ENCODE measurements around the gene FOXRED1. TPM values are rescaled to one million over a fixed set of nuclear protein-coding genes. Genes with fewer than 3 reads are reported as not detected.

The FOXRED1 gene
- total RNA-seq, 1 donor from 2014 or later: 16.3 TPM

DNA sequence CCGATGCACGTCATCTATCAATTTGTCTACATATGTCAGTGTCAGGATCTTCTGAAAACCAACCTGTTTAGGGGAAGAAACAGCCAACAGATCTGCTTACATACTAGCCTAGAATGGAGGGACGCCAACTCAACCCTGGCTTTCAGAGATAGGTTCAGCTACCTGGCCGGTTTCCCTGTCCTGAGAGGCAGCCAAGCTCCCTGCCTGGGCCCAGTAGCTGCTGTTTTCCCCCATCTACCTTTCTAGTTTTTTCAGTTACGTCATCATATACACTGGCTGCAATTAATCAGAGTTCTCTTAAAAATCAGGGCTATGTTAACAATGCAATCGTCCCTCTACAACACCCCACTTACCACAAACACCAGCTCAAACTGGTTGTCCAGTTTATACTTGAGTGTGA lies 1.3 kb upstream of the FOXRED1 start:
- TF ChIP-seq EZH2 (IDR thresholded peaks at IDR 0.05; ENCODE audit: insufficient read depth, low read length) (no peak), CTCF (IDR thresholded peaks at IDR 0.05; ENCODE audit: insufficient read depth, low read depth, low read length) (no peak)
- Mint-ChIP-seq H3K36me3 (ENCODE audit: low read depth, unreplicated experiment) (peaks cover 18% of the 10 kb centered on the region), H3K4me3 (ENCODE audit: unreplicated experiment) (peak overlapping the region; percentile 90), H3K9me3 (ENCODE audit: unreplicated experiment) (no peaks in the 10 kb centered on the region), H3K4me1 (ENCODE audit: low read depth, unreplicated experiment) (peaks cover 25% of the 10 kb centered on the region), H3K27me3 (ENCODE audit: low read depth, unreplicated experiment) (no peaks in the 10 kb centered on the region), H3K27ac (ENCODE audit: unreplicated experiment) (peak overlapping the region; percentile 87)
- peak overlapping the region; percentile 98 for H3K9ac ChIP-seq (ENCODE audit: low read length)
- H3K27ac ChIP-seq (ENCODE audit: low read depth, low read length): peak overlapping the region; percentile 93
- peak overlapping the region; percentile 94 for H3K4me2 ChIP-seq (ENCODE audit: low read length)
- peaks cover 47% of the 10 kb centered on the region for H4K20me1 ChIP-seq (ENCODE audit: insufficient read depth, low read length)
- DNase-seq (ENCODE audit: low read depth) (no peak), FAIRE-seq (no peak)
- H3K9me3 ChIP-seq (ENCODE audit: insufficient read depth, low read depth, low read length): no peaks in the 10 kb centered on the region
- no peaks in the 10 kb centered on the region for H3K27me3 ChIP-seq (ENCODE audit: insufficient read depth, low read length)
- H3K4me3 ChIP-seq (ENCODE audit: insufficient read depth, low read depth, low read length): peak overlapping the region; percentile 97
- H3K36me3 ChIP-seq (ENCODE audit: insufficient read depth, low read length): peaks cover 49% of the 10 kb centered on the region
- peaks cover 50% of the 10 kb centered on the region for H3K79me2 ChIP-seq (ENCODE audit: insufficient read depth, low read length)
- peaks cover 19% of the 10 kb centered on the region for H3K4me1 ChIP-seq (ENCODE audit: insufficient read depth, low read length)
- no peak overlapping the region for H2AFZ ChIP-seq (ENCODE audit: low read depth, low read length)

DNA sequence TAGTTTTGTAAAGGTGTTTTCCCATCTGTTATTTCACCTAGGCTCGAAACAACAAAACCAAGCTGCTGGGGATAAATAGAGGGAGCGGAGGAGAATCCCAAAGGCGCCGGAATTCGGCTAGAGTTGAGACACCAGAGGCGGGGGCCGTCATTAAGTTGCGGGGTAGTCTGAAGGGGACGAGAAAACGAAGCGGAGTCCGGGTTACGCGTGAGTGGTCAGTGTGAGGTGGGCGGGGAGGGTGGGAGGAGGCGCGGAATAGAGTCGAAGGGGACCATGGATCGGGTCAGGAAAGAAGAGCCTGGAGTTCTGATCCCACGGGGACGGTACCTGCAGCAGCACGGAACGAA lies 620 bp upstream of the FOXRED1 start:
- no peak for TF ChIP-seq CTCF (IDR thresholded peaks at IDR 0.05; ENCODE audit: insufficient read depth, low read depth, low read length)
- no peak for TF ChIP-seq EZH2 (IDR thresholded peaks at IDR 0.05; ENCODE audit: insufficient read depth, low read length)
- FAIRE-seq (no peak), DNase-seq (ENCODE audit: low read depth) (no peak)
- Mint-ChIP-seq H3K27me3 (ENCODE audit: low read depth, unreplicated experiment) (no peaks in the 10 kb centered on the region), H3K4me3 (ENCODE audit: unreplicated experiment) (peak overlapping the region; percentile 90), H3K27ac (ENCODE audit: unreplicated experiment) (peak overlapping the region; percentile 87), H3K36me3 (ENCODE audit: low read depth, unreplicated experiment) (peaks cover 16% of the 10 kb centered on the region), H3K4me1 (ENCODE audit: low read depth, unreplicated experiment) (peaks cover 25% of the 10 kb centered on the region), H3K9me3 (ENCODE audit: unreplicated experiment) (no peaks in the 10 kb centered on the region)
- peak overlapping the region; percentile 93 for H3K27ac ChIP-seq (ENCODE audit: low read depth, low read length)
- H3K4me2 ChIP-seq (ENCODE audit: low read length): peak overlapping the region; percentile 94
- peak overlapping the region; percentile 98 for H3K9ac ChIP-seq (ENCODE audit: low read length)
- H3K79me2 ChIP-seq (ENCODE audit: insufficient read depth, low read length): peaks cover 50% of the 10 kb centered on the region
- peaks cover 42% of the 10 kb centered on the region for H3K36me3 ChIP-seq (ENCODE audit: insufficient read depth, low read length)
- no peaks in the 10 kb centered on the region for H3K27me3 ChIP-seq (ENCODE audit: insufficient read depth, low read length)
- H4K20me1 ChIP-seq (ENCODE audit: insufficient read depth, low read length): peaks cover 42% of the 10 kb centered on the region
- peak overlapping the region; percentile 94 for H2AFZ ChIP-seq (ENCODE audit: low read depth, low read length)
- H3K9me3 ChIP-seq (ENCODE audit: insufficient read depth, low read depth, low read length): no peaks in the 10 kb centered on the region
- peaks cover 19% of the 10 kb centered on the region for H3K4me1 ChIP-seq (ENCODE audit: insufficient read depth, low read length)
- peak overlapping the region; percentile 97 for H3K4me3 ChIP-seq (ENCODE audit: insufficient read depth, low read depth, low read length)

- no peaks in the 10 kb centered on the region for H4K20me1 ChIP-seq (ENCODE audit: insufficient read depth, low read length)
- H2AFZ ChIP-seq (ENCODE audit: low read depth, low read length): no peak overlapping the region
- Mint-ChIP-seq H3K4me3 (ENCODE audit: unreplicated experiment) (no peak overlapping the region), H3K27me3 (ENCODE audit: low read depth, unreplicated experiment) (no peaks in the 10 kb centered on the region), H3K36me3 (ENCODE audit: low read depth, unreplicated experiment) (peaks cover 3% of the 10 kb centered on the region), H3K9me3 (ENCODE audit: unreplicated experiment) (peaks cover 2% of the 10 kb centered on the region), H3K27ac (ENCODE audit: unreplicated experiment) (no peak overlapping the region), H3K4me1 (ENCODE audit: low read depth, unreplicated experiment) (no peaks in the 10 kb centered on the region)
- H3K27me3 ChIP-seq (ENCODE audit: insufficient read depth, low read length): no peaks in the 10 kb centered on the region
- no peak overlapping the region for H3K4me2 ChIP-seq (ENCODE audit: low read length)
- peaks cover 9% of the 10 kb centered on the region for H3K36me3 ChIP-seq (ENCODE audit: insufficient read depth, low read length)
- no peaks in the 10 kb centered on the region for H3K9me3 ChIP-seq (ENCODE audit: insufficient read depth, low read depth, low read length)
- H3K79me2 ChIP-seq (ENCODE audit: insufficient read depth, low read length): no peaks in the 10 kb centered on the region
- H3K4me3 ChIP-seq (ENCODE audit: insufficient read depth, low read depth, low read length): no peak overlapping the region
- no peak for TF ChIP-seq CTCF (IDR thresholded peaks at IDR 0.05; ENCODE audit: insufficient read depth, low read depth, low read length)
- TF ChIP-seq EZH2 (IDR thresholded peaks at IDR 0.05; ENCODE audit: insufficient read depth, low read length): no peak
- H3K4me1 ChIP-seq (ENCODE audit: insufficient read depth, low read length): peaks cover 3% of the 10 kb centered on the region
- no peak for FAIRE-seq
- no peak overlapping the region for H3K9ac ChIP-seq (ENCODE audit: low read length)
- DNase-seq (ENCODE audit: low read depth): no peak
- no peak overlapping the region for H3K27ac ChIP-seq (ENCODE audit: low read depth, low read length)
These were observed 8.4 kb downstream of the FOXRED1 start for GRCh38 chr11:126277322-126277721.

Measured in astrocyte (in vitro differentiated cells and primary cell).